Stimulated activated effector memory CD8-positive, alpha-beta T cell treated with anti-CD3 and anti-CD28 coated beads, Interleukin-12 subunit alpha, Interleukin-12 subunit beta, amount 100 ng/mL, for 72 hours (primary cell): ENCODE measurements around the gene MED25.
"Not testable (repeated sequence)": the region's sequence is repeated elsewhere in the genome, so short reads cannot be mapped to it uniquely, and the experiment has no call there.

Source experiments
- ATAC-seq: fragments of 150-1000 bp; cut with Tn5 transposase; 2 replicates; pipeline ENCODE4 v1.10.0; 2021
- DNase-seq, 2 donors: peaks; one replicate each; pipeline ENCODE4 v3.0.0; 2021 to 2022; ENCODE audit warnings: low spot score in 2 of 2
- H3K27ac Mint-ChIP-seq: one replicate; pipeline ENCODE4 v1.8.0; 2022; ENCODE audit warnings: mild to moderate bottlenecking, mixed read lengths
- H3K36me3 Mint-ChIP-seq: one replicate; pipeline ENCODE4 v1.8.0; 2022; ENCODE audit warnings: mild to moderate bottlenecking, mixed read lengths
- H3K4me1 Mint-ChIP-seq: one replicate; pipeline ENCODE4 v1.8.0; 2022; ENCODE audit warnings: mixed read lengths
- H3K4me3 Mint-ChIP-seq: one replicate; pipeline ENCODE4 v1.8.0; 2022; ENCODE audit warnings: mild to moderate bottlenecking, mixed read lengths
- H3K9me3 Mint-ChIP-seq: one replicate; pipeline ENCODE4 v1.8.0; 2022; ENCODE audit warnings: mixed read lengths

Gene MED25

DNA sequence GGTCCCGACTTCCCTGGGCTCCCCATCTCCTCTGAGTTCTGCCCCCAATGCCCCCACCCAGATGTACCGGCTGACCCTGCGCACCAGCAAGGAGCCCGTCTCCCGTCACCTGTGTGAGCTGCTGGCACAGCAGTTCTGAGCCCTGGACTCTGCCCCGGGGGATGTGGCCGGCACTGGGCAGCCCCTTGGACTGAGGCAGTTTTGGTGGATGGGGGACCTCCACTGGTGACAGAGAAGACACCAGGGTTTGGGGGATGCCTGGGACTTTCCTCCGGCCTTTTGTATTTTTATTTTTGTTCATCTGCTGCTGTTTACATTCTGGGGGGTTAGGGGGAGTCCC lies 11.5 kb upstream of the MED25 start:
- DNase-seq (no peak), ATAC-seq (no peak)
- H3K36me3 Mint-ChIP-seq: peaks cover 47% of the 10 kb centered on the region
- peaks cover 27% of the 10 kb centered on the region for H3K4me1 Mint-ChIP-seq
- no peak overlapping the region for H3K4me3 Mint-ChIP-seq
- H3K27ac Mint-ChIP-seq: peak overlapping the region; percentile 55
- H3K9me3 Mint-ChIP-seq: no peaks in the 10 kb centered on the region

DNA sequence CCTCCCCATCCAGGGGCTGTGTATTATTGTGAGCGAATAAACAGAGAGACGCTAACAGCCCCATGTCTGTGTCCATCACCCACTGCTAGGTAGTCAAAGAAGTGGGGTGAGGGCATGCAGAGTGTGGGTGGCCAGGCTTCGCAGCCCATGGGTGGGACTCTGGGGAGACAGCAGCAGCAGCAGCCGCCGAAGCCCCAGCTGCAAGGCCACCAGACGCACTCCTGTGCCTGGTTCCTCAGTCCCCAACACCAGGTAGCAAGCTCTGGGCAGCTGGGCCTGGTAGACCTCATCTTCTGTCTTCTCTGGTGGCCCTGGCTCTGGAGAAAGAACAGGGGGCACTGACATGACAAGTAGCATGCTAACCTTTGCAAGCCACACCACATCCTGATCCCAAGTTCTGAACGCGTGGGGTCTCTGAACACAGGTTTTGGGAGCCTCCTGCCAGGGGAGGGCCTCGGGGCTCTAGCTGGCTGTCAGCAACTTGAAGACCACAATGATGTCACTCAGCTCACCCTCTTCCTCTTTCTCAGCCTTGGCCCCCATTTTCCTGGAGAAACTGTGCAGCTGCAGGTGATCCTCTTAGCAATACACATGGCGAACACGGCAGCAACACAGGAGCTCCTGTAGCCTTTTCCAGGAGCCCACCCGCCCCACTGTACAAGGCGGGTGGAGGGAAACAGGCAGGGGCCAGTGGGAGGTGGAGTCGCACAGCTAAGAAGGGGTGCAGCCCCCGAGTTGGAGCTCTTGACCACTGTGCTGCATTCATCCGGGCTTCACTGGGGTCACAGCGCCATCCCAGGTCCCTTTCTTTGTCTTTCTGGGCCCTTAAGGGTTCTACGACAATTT lies 10.8 kb upstream of the MED25 start:
- Mint-ChIP-seq H3K36me3 (peaks cover 43% of the 10 kb centered on the region), H3K4me1 (peaks cover 32% of the 10 kb centered on the region), H3K4me3 (no peak overlapping the region), H3K9me3 (no peaks in the 10 kb centered on the region), H3K27ac (peak overlapping the region; percentile 58)
- ATAC-seq (no peak), DNase-seq (no peak)

DNA sequence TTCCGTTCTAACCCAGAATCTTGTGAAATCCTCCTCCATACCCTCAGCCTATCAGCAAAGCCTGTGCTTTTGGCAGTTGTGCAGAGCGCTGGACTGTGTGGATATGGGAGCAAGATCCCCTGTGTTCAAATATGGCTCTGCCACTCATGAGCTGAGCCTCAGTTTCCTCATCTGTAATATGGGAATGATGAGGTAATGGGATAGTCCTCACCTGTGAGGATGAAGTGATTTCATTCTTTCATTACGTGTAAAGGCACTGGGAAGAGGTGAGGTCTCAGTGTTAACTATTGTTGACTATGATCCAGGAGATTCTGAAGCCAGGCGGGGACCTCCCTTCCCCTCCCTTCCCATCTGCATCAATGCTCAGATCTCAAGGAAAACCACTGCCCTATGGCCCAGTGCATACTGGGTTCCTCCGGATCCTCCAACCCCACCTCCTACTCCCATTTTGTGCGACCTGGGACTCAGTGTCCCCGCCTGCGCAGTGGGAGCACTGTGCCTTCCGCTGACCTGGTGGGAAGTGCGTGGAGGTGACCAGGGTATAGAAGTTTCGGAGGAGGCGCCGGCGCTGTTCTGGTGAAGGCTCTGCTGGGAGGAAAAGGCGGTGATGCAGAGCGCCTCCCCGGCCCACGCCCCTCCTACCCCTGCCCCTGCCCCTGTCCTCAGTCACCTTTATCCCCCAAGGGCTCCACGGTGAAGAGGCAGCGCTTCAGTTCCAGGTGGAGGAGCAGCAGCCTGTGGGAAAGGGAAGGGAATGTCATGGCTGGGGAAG lies 10.0 kb upstream of the MED25 start:
- Mint-ChIP-seq H3K4me1 (peaks cover 40% of the 10 kb centered on the region), H3K27ac (peak overlapping the region; percentile 88), H3K4me3 (peak overlapping the region; percentile 85), H3K36me3 (peaks cover 44% of the 10 kb centered on the region), H3K9me3 (no peaks in the 10 kb centered on the region)
- DNase-seq (no peak), ATAC-seq (no peak)

GRCh38 chr19:49808711-49809159 lies 9.4 kb upstream of the MED25 start:
- H3K9me3 Mint-ChIP-seq: no peaks in the 10 kb centered on the region

DNA sequence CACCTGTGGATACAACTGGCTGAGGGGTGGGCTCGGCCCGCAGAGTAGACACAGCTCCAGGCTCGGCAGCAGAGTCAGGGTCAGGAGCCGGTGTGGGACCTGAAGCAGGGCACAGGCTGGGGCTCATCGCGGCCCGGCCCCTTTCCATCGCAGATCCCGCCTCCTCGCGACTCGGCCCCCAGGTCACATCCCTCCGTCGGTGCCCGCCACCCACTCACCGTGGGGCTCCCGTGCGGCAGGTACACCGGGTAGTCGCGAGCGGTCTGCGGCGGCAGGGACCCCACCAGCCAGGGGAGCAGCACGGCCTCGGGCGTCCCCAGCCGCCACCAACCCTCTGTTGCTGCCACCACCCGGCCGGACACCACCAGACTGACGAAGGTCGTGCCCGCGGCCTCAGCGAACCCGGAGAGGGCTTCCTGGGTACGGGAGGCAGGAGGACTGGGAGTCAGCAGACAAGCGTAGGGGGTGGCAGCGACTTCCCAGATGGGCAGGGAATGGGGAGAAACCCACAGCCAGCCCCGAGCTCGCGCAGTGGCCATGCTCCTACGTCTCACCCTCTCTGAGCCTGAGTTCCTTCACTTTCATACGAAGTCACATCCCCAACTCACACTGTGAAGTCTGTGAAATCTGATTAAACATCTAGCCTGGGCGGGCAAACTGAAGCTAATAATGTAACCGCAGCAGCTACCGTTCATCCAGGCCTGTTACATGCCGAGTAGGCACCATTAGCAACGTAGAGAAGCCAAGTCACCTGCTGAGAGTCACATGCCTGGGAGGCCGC lies 8.7 kb upstream of the MED25 start:
- peak; percentile 41 to 69 for DNase-seq
- peak overlapping the region; percentile 88 for H3K27ac Mint-ChIP-seq
- H3K36me3 Mint-ChIP-seq: peaks cover 42% of the 10 kb centered on the region
- H3K9me3 Mint-ChIP-seq: no peaks in the 10 kb centered on the region
- H3K4me1 Mint-ChIP-seq: peaks cover 49% of the 10 kb centered on the region
- H3K4me3 Mint-ChIP-seq: peak overlapping the region; percentile 85
- ATAC-seq: peak; percentile 55

More at GRCh38 chr19:49808711-49809159, 9.4 kb upstream of the MED25 start:
- ATAC-seq: peak; percentile 52
- H3K36me3 Mint-ChIP-seq: peaks cover 45% of the 10 kb centered on the region
- peaks cover 45% of the 10 kb centered on the region for H3K4me1 Mint-ChIP-seq
- H3K4me3 Mint-ChIP-seq: peak overlapping the region; percentile 85
- peak overlapping the region; percentile 88 for H3K27ac Mint-ChIP-seq
- peak; percentile 72 to 87 for DNase-seq

DNA sequence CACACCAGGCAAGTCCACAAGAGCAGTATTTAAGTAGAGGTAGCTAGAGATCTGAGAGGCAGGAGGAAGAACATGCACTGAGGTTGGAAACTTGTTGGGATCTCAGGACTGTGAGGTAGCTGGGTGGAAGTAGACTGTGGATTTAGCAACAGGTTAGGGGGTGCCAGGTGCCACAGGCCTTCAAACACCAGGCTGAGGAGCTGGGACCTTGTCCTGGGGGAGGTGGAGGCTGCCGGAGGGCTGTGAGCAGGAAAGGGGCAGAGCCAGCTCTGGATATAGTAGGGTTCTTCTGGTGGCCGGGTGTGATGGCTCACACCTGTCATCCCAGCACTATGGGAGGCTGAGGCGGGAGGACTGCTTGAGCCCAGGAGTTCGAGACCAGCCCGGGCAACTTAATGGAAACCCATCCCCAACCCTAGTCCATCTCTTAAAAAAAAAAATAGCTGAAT lies 8.1 kb upstream of the MED25 start:
- H3K9me3 Mint-ChIP-seq: no peaks in the 10 kb centered on the region
- DNase-seq: no peak
- no peak for ATAC-seq
- peak overlapping the region; percentile 85 for H3K4me3 Mint-ChIP-seq
- H3K4me1 Mint-ChIP-seq: peaks cover 52% of the 10 kb centered on the region
- peaks cover 39% of the 10 kb centered on the region for H3K36me3 Mint-ChIP-seq
- peak overlapping the region; percentile 88 for H3K27ac Mint-ChIP-seq

GRCh38 chr19:49811328-49811727 lies 6.8 kb upstream of the MED25 start:
- peaks cover 37% of the 10 kb centered on the region for H3K36me3 Mint-ChIP-seq
- no peak for ATAC-seq

GRCh38 chr19:49812452-49812996 lies 5.6 kb upstream of the MED25 start:
- H3K4me3 Mint-ChIP-seq: peak overlapping the region; percentile 85
- peak overlapping the region; percentile 98 for H3K27ac Mint-ChIP-seq
- no peaks in the 10 kb centered on the region for H3K9me3 Mint-ChIP-seq
- peaks cover 41% of the 10 kb centered on the region for H3K36me3 Mint-ChIP-seq
- DNase-seq (no peak), ATAC-seq (no peak)
- H3K4me1 Mint-ChIP-seq: peaks cover 53% of the 10 kb centered on the region

More at GRCh38 chr19:49811328-49811727, 6.8 kb upstream of the MED25 start:
- DNase-seq: no peak
- H3K27ac Mint-ChIP-seq: peak overlapping the region; percentile 34
- H3K4me1 Mint-ChIP-seq: peaks cover 52% of the 10 kb centered on the region
- no peaks in the 10 kb centered on the region for H3K9me3 Mint-ChIP-seq
- peak overlapping the region; percentile 85 for H3K4me3 Mint-ChIP-seq

DNA sequence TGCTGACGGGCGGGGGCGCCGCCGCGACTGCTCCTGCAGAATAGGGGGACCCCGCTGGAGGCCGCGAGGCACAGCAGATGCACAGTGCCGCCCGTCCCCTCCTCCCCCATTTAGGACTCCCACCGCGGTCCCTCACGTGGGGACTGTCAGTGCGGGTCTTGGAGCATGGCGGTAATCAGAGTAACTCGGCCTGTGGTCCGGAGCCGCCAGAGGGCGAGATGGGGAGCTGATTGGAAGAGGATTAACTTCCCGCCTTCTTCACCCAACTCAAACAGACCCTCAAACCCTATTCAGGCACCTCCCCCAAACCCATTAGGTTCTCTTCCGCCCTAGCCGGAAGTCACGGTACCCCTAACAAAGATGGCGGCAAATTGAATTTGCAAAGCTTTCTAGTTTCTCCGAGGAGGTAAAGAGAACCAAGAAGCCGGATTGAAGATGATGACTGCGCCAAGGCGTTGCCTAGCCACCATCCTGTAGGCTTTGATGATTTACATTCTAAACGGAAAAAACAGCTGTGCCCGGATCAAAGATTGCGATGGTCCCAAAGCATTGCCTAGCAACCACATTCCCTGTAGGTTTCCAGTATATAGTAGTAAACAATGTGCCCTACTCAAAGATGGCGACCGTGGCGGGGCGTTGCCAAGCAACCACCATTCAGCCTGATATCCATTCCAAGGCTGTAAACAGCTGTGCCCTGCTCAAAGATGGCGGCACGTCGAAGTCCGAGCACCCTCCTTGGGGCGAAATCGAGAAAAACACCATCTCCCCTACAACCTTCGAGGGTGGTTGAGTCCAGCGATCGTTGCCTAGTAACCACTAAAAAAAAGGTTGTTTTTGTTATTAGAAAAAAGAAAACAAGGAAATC lies 4.9 kb upstream of the MED25 start, which contains the start of gene FUZ:
Gene FUZ, minus strand, starts transcription at position 296 of the 865 bp plus-strand sequence. Its CDS starts 186 bp downstream, at position 110.
- DNase-seq: peak; percentile 61 to 94
- peak; percentile 84 for ATAC-seq
- H3K4me3 Mint-ChIP-seq: peak within 1 kb of the TSS; percentile 85
- H3K4me1 Mint-ChIP-seq: peaks cover 48% of the 10 kb centered on the region
- H3K36me3 Mint-ChIP-seq: peaks cover 45% of the 10 kb centered on the region
- H3K27ac Mint-ChIP-seq: peak within 1 kb of the TSS; percentile 98
- H3K9me3 Mint-ChIP-seq: no peaks in the 10 kb centered on the region

- peaks cover 45% of the 10 kb centered on the region for H3K36me3 Mint-ChIP-seq
- no peaks in the 10 kb centered on the region for H3K9me3 Mint-ChIP-seq
- ATAC-seq: no peak
- H3K27ac Mint-ChIP-seq: peak overlapping the region; percentile 98
- no peak for DNase-seq
- peak overlapping the region; percentile 85 for H3K4me3 Mint-ChIP-seq
- H3K4me1 Mint-ChIP-seq: peaks cover 48% of the 10 kb centered on the region
Measured at GRCh38 chr19:49814010-49814409, 4.1 kb upstream of the MED25 start.

GRCh38 chr19:49816590-49816989 lies 1.5 kb upstream of the MED25 start:
- H3K36me3 Mint-ChIP-seq: peaks cover 44% of the 10 kb centered on the region
- H3K4me1 Mint-ChIP-seq: peaks cover 46% of the 10 kb centered on the region
- no peaks in the 10 kb centered on the region for H3K9me3 Mint-ChIP-seq
- peak overlapping the region; percentile 90 for H3K4me3 Mint-ChIP-seq
- H3K27ac Mint-ChIP-seq: peak overlapping the region; percentile 98
- DNase-seq (no peak), ATAC-seq (no peak)

- Mint-ChIP-seq H3K4me1 (peaks cover 28% of the 10 kb centered on the region), H3K27ac (peak overlapping the region; percentile 98), H3K9me3 (no peaks in the 10 kb centered on the region), H3K36me3 (peaks cover 41% of the 10 kb centered on the region), H3K4me3 (peak overlapping the region; percentile 90)
- ATAC-seq: no peak
- no peak for DNase-seq
Measured at GRCh38 chr19:49818649-49819370, 721 bp downstream of the MED25 start.

GRCh38 chr19:49819452-49820115 lies 1.5 kb downstream of the MED25 start:
- Mint-ChIP-seq H3K4me3 (peak overlapping the region; percentile 90), H3K4me1 (peaks cover 21% of the 10 kb centered on the region), H3K27ac (peak overlapping the region; percentile 98), H3K36me3 (peaks cover 43% of the 10 kb centered on the region)
- not testable (repeated sequence) for H3K9me3 Mint-ChIP-seq, ATAC-seq, DNase-seq
